Measurements from ENCODE around the gene KMT2E. TPM values are rescaled to one million over a fixed set of nuclear protein-coding genes. Genes with fewer than 3 reads are reported as not detected.
"Not testable (repeated sequence)": the region's sequence is repeated elsewhere in the genome, so short reads cannot be mapped to it uniquely, and the experiment has no call there.

The KMT2E gene
- total RNA-seq, 1 donor from 2014 or later = 88.2 TPM

DNA sequence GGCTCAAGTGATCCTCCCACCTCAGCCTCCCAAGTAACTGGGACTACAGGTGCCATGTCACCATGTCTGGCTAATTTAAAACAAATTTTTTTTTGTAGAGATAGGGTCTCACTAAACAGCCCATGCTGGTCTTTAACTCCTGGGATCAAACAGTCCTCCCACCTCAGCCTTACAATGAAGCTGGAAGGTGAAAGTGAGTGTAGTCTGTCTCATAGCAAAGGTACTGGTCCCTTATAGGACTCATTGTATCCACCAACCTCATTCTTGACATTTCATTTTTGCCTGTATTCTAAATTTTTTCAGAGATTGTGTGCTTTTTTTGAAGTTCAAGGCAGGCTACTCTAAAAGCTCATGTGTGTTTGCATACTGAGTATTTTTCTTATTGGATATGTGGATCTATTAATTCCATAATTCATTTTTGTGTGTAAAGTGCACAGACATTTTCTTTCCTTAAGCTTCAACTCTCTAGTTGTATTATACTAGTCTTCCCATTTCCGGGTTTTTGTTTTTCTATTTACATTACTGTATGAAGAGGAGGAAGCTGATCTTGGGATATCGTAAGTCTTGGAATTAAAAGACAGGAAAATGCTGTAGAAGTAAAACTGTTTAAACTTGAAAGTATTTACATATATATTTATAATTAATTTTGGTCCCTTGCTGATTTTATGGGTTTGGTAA, 13.3 kb downstream of the KMT2E start:
- ATAC-seq = no peak
- Histone ChIP-seq H3K36me3 (no peaks in the 10 kb centered on the region), H3K4me1 (peaks cover 78% of the 10 kb centered on the region), H3K27ac (no peak overlapping the region), H3K27me3 (ENCODE audit: low read depth) (no peaks in the 10 kb centered on the region), H3K9me3 (no peaks in the 10 kb centered on the region), H3K4me3 (no peak overlapping the region)
- DNase-seq = no peak
- TF ChIP-seq, protein P1, sequence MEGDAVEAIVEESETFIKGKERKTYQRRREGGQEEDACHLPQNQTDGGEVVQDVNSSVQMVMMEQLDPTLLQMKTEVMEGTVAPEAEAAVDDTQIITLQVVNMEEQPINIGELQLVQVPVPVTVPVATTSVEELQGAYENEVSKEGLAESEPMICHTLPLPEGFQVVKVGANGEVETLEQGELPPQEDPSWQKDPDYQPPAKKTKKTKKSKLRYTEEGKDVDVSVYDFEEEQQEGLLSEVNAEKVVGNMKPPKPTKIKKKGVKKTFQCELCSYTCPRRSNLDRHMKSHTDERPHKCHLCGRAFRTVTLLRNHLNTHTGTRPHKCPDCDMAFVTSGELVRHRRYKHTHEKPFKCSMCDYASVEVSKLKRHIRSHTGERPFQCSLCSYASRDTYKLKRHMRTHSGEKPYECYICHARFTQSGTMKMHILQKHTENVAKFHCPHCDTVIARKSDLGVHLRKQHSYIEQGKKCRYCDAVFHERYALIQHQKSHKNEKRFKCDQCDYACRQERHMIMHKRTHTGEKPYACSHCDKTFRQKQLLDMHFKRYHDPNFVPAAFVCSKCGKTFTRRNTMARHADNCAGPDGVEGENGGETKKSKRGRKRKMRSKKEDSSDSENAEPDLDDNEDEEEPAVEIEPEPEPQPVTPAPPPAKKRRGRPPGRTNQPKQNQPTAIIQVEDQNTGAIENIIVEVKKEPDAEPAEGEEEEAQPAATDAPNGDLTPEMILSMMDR (IDR thresholded peaks at IDR 0.05) = no peak
- intact Hi-C loops (cut with DNase I) = no loop called here

DNA sequence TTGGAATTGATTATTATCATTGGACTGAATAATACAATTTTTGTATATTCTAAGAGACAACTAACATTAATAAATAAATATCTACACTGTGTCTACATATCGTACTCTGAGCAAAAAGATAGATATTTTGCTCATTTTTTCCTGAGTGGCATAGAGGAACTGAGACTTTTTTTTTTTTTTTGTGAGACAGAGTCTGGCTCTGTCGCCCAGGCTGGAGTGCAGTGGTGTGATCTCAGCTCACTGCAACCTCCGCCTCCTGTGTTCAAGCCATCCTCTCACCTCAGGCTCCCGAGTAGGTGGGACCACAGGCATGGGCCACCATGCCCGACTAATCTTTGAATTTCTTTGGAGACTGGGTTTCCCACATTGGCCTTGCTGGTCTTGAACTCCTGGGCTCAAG, 14.0 kb downstream of the KMT2E start:
- H3K4me1 ChIP-seq = peaks cover 71% of the 10 kb centered on the region
- H3K27ac ChIP-seq = no peak overlapping the region
- H3K9me3 ChIP-seq = no peaks in the 10 kb centered on the region
- H3K27me3 ChIP-seq (ENCODE audit: low read depth) = no peaks in the 10 kb centered on the region
- ATAC-seq = no peak
- DNase-seq = no peak
- TF ChIP-seq, protein P1 (IDR thresholded peaks at IDR 0.05) = no peak
- no peaks in the 10 kb centered on the region for H3K36me3 ChIP-seq
- no peak overlapping the region for H3K4me3 ChIP-seq
- intact Hi-C loops (cut with DNase I) = no loop called here

DNA sequence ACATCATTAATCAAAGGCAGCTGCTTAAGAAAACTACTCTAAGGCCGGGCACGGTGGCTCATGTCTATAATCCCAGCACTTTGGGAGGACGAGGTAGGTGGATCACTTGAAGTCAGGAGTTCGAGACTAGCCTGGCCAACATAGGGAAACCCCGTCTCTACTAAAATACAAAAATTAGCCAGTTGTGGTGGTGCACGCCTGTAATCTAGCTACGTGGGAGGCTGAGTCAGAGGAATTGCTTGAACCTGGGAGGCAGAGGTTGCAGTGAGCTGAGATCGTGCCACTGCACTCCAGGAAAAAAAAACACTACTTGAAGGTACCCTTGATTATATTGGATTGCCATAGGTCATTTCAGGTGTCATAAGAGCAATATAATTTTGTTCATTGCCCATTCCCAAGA, 14.9 kb downstream of the KMT2E start:
- H3K36me3 ChIP-seq; H3K27me3 ChIP-seq (ENCODE audit: low read depth); DNase-seq; H3K4me3 ChIP-seq; H3K27ac ChIP-seq; H3K9me3 ChIP-seq; intact Hi-C loops (cut with DNase I); ATAC-seq: not testable (repeated sequence)
- peaks cover 69% of the 10 kb centered on the region for H3K4me1 ChIP-seq

DNA sequence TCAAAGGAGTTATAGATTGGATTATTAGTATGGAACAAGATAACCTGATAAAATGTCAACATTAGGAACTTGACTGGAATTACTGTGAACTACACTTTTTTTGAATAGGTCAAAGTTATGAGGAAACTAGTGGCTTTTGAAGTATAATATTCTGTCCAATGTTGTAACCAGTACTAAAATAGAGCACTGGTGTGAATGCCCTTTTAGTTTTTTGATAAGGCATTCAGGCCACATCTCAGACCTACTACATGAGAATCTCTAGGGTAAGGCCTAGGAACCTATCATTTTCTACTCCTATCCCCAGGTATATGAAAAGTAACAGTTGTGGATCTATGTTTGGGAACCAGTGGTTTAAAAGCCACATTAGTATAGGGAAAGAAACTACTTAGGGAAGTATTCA, 16.4 kb downstream of the KMT2E start:
- TF ChIP-seq, protein P1 (IDR thresholded peaks at IDR 0.05) = no peak
- no peak overlapping the region for H3K27ac ChIP-seq
- H3K36me3 ChIP-seq = no peaks in the 10 kb centered on the region
- no peaks in the 10 kb centered on the region for H3K27me3 ChIP-seq (ENCODE audit: low read depth)
- no peak for DNase-seq
- no peak overlapping the region for H3K4me3 ChIP-seq
- peaks cover 60% of the 10 kb centered on the region for H3K4me1 ChIP-seq
- ATAC-seq = no peak
- intact Hi-C loops (cut with DNase I) = no loop called here
- H3K9me3 ChIP-seq = no peaks in the 10 kb centered on the region

DNA sequence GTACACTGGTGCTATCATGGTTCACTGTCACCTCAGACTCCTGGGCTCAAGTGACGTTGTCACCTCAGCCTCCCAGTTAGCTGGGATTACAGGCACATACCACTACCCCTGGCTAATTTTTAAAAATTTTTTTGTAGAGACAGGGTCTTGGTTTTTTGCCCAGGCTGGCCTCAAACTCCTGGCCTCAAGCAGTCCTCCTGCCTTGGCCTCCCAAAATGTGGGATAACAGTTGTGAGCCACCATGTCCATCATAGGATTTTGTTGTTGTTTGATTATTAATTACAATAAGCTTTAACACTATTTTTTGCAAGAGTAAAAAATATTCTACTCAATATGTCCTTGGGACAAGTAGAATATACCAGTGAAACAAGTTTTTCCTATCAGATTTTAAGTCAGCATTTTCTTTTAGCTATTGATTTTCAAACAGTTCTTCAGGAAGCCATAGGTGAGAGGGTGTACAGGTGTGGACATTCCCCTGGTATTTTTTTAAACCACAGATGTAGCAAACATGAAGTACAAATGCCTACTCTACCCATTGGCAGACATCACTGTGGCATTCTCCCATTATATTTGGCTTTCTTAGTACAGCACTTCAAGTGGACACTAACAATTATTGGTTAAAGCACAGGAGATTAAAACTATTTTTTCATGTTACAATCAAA, 18.7 kb downstream of the KMT2E start:
- H3K9me3 ChIP-seq = no peaks in the 10 kb centered on the region
- TF ChIP-seq, protein P1 (IDR thresholded peaks at IDR 0.05) = no peak
- ATAC-seq = no peak
- no peaks in the 10 kb centered on the region for H3K36me3 ChIP-seq
- H3K27me3 ChIP-seq (ENCODE audit: low read depth) = no peaks in the 10 kb centered on the region
- intact Hi-C loops (cut with DNase I) = no loop called here
- peaks cover 59% of the 10 kb centered on the region for H3K4me1 ChIP-seq
- DNase-seq = no peak
- H3K4me3 ChIP-seq = no peak overlapping the region
- no peak overlapping the region for H3K27ac ChIP-seq

DNA sequence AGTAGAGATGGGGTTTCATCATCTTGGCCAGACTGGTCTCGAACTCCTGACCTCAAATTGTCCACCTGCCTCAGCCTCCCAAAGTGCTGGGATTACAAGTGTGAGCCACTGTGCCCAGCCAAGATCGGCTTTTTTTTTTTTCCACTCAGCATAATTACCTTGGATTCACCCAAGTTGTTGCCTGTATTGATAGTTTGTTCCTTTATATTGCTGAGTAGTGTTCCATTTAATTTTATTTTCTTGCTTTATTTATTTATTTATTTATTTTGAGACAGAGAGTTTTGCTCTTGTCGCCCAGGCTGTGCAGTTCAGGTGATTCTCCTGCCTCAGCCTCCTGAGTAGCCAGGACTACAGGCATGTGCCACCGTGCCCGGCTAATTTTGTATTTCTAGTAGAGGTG, 21.3 kb downstream of the KMT2E start:
- no peak overlapping the region for H3K27ac ChIP-seq
- H3K4me1 ChIP-seq = peaks cover 63% of the 10 kb centered on the region
- intact Hi-C loops (cut with DNase I) = no loop called here
- ATAC-seq (no peak), DNase-seq (no peak)
- no peaks in the 10 kb centered on the region for H3K9me3 ChIP-seq
- no peak overlapping the region for H3K4me3 ChIP-seq
- TF ChIP-seq, protein P1 (IDR thresholded peaks at IDR 0.05) = no peak
- no peaks in the 10 kb centered on the region for H3K27me3 ChIP-seq (ENCODE audit: low read depth)
- no peaks in the 10 kb centered on the region for H3K36me3 ChIP-seq

All from lower lobe of right lung (tissue), 2 donors.